HG03196 (cell line): ENCODE results near the gene DHDDS.
"Not testable (repeated sequence)": the region's sequence is repeated elsewhere in the genome, so short reads cannot be mapped to it uniquely, and the experiment has no call there.

Experiments
- ATAC-seq: cut with Tn5 transposase; IDR thresholded peaks from one replicate; pipeline ENCODE4 v1.9.1; 2021; ENCODE audit not compliant: unreplicated experiment

Gene DHDDS, protein sequence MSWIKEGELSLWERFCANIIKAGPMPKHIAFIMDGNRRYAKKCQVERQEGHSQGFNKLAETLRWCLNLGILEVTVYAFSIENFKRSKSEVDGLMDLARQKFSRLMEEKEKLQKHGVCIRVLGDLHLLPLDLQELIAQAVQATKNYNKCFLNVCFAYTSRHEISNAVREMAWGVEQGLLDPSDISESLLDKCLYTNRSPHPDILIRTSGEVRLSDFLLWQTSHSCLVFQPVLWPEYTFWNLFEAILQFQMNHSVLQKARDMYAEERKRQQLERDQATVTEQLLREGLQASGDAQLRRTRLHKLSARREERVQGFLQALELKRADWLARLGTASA

GRCh38 chr1:26431979-26432695 lies at the start of gene DHDDS:
Gene DHDDS (plus strand): TSS chr1:26432321. CDS start chr1:26432946, 625 bp downstream.
- ATAC-seq: peak; percentile 96

GRCh38 chr1:26384076-26384475 lies 48.0 kb upstream of the DHDDS start:
- no peak for ATAC-seq

DNA sequence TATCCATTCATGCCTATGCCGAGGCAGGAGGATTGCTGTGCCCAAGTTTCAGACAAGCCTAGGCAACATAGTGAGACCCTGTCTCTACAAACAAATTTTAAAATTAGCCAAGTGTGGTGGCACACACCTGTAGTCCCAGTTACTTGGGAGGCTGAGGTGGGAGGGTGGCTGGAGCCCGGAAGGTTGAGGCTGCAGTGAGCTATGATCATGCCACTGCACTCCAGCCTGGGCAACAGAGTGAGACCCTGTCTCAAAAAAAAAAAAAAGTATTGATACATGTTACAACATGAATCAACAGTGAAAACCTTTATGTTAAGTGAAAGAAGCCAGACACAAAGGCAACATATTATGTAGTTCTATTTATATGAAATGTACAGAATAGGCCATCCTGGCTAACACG lies 47.1 kb upstream of the DHDDS start:
- not testable (repeated sequence) for ATAC-seq

- ATAC-seq: no peak
Measured at GRCh38 chr1:26387447-26387846, 44.7 kb upstream of the DHDDS start.

DNA sequence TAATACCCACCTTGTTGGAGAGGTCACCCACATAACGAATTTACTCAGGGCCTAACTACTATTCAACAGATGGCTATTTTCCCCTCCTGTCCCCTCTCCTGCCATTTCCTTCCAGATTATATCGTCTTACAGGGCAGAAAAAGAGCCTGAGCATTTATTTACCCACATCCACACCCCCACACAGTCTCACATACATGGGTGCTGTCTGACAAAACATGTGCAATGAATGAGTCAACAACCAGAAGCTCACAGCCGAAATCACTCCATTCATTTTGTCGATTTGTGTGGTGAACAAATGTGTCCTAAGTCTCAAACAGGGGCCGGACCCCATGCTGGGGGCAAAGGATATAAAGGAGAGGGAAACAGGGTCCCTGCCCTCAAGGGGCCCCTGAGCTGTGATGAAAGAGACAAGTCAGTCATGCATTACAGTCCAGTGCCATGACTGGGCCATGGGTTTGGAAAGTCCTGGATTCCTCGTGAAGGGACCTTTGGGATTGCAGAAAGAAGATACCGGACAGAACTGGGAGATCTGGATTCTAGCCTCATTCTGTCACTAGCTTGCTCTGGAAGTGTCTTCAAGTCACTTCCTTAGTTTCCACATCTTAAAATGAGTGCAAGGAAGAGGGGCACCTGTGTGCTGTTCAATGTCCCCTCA lies 43.2 kb upstream of the DHDDS start:
- no peak for ATAC-seq

DNA sequence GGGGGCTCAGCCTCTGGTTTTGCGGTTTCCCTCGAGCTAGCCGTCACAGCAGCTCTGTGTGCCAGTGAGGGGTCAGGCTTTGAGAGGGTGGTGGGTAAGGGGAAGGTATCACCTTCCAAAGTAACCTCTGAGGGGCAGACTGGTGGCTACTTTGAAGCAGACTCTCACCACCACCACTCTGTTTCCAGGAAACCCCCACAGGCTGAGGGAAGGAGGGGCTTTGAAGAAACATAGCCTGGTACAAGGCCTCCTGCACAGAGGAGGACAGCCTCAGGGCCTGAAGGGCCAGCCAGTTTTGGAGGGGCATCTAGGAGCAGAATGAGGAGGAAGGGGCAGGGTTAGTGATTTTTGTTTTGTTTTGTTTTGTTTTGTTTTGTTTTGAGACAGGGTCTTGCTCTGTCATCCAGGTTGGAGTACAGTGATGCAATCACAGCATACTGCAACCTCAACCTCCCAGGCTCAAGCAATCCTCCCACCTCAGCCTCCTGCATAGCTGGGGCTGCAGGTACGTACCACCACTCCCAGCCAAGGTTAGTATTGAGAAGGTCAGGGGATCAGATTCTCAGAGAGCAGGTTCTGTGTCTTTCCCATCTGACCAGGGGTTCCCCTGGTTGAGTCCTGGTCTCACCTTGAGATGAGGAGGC lies 42.4 kb upstream of the DHDDS start:
- no peak for ATAC-seq

DNA sequence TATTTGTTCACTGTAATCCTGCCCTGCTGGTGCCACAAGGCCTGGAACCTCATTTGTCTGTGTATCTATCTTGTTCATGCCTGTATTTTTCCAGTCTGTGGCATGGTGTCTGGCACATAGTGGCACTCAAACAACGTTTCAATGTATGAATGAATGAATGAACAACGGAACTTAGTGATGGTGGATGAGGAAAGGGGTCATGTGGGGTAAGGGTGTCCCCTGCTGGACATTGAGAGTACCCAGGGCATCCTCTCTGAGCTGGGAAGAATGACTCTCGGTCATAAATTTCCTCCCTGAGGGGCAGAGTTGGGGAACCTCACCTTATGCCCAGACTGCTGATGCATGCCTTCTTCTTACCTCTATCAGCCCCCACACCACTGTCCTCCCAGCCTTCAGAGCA lies 40.7 kb upstream of the DHDDS start:
- no peak for ATAC-seq

DNA sequence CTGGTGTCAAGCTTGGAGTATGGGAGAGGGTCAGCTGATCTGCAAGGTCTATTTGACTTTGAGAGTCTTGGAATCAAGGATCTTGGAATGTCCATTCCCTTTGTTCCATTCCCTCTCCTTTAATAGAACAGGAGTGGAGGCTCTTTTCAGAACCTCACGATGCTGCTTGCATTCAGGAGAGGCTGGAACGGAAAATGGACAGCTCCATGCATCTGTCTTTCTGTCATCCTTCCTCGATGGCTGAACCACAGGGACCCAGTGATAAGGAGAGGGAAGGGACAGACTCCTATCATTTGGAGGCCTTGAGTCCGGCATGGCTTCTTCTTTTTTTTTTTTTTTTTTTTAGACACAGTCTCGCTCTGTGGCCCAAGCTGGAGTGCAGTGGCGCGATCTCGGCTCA lies 36.4 kb upstream of the DHDDS start:
- no peak for ATAC-seq

GRCh38 chr1:26399034-26399433 lies 33.1 kb upstream of the DHDDS start:
- ATAC-seq: no peak

- ATAC-seq: no peak
Measured at GRCh38 chr1:26401891-26402290, 30.2 kb upstream of the DHDDS start.

GRCh38 chr1:26403656-26404055 lies 28.5 kb upstream of the DHDDS start:
- ATAC-seq: no peak

- no peak for ATAC-seq
Measured at GRCh38 chr1:26404641-26405040, 27.5 kb upstream of the DHDDS start.

- ATAC-seq: no peak
Measured at GRCh38 chr1:26405281-26405915, 26.7 kb upstream of the DHDDS start.

- no peak for ATAC-seq
Measured at GRCh38 chr1:26408604-26409003, 23.5 kb upstream of the DHDDS start.

DNA sequence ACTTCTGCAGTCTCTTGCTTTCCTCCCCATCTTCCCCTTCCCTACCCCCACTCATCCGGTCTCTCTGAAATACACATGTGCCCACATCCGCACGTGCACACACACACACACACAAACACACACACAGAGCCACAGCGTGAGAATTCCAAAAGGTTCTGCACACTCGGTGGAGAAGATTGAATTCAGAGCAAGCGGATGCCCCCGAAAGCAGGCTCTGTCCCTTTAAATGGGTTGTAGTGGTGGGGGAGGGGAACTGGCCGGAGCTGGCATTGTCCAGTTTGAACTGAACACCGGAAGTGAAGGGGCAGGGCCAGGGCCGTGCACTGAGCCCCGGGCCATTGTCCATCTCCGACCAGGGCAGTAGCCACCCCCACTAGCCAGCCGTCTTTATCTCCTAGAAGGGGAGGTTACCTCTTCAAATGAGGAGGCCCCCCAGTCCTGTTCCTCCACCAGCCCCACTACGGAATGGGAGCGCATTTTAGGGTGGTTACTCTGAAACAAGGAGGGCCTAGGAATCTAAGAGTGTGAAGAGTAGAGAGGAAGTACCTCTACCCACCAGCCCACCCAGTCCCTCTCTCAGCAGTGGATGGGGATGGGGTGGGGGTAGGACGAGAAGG lies 22.8 kb upstream of the DHDDS start:
- ATAC-seq: no peak

- ATAC-seq: no peak
Measured at GRCh38 chr1:26410706-26411623, 21.2 kb upstream of the DHDDS start, which contains the start of gene LIN28A. Gene LIN28A (plus strand): TSS chr1:26410817. CDS start chr1:26410892, 75 bp downstream.

DNA sequence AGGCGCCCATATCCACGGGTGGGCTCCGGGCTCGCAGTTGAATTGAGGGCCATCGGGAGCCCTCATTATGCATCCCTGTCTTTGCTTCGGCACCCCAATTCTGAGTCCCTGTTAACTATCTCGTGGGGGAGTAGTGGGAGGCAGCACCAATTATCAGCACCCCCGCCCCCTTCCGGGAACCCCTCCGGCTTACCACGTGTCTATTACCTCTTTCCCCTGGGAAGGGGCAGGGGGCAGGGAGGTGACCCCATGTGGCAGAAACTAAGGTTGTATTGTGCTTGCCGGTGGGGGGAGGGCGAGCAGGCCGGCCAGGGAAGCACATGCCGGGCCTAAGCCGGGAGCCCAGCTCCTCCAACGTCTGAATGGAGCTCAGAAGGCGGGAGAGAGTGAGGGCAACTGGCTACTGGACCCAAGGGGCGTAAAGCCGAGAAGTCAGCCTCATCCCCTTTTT lies 20.5 kb upstream of the DHDDS start:
- no peak for ATAC-seq

- ATAC-seq: no peak
Measured at GRCh38 chr1:26412180-26412840, 19.8 kb upstream of the DHDDS start.

- no peak for ATAC-seq
Measured at GRCh38 chr1:26413031-26413430, 19.1 kb upstream of the DHDDS start.
